ENCODE results near the gene BROX. TPM values are rescaled to one million over a fixed set of nuclear protein-coding genes. Genes with fewer than 3 reads are reported as not detected.
"Not testable (repeated sequence)": the region's sequence is repeated elsewhere in the genome, so short reads cannot be mapped to it uniquely, and the experiment has no call there.

Gene BROX
- total RNA-seq, 1 donor from 2014 or later = 34.5 TPM

DNA sequence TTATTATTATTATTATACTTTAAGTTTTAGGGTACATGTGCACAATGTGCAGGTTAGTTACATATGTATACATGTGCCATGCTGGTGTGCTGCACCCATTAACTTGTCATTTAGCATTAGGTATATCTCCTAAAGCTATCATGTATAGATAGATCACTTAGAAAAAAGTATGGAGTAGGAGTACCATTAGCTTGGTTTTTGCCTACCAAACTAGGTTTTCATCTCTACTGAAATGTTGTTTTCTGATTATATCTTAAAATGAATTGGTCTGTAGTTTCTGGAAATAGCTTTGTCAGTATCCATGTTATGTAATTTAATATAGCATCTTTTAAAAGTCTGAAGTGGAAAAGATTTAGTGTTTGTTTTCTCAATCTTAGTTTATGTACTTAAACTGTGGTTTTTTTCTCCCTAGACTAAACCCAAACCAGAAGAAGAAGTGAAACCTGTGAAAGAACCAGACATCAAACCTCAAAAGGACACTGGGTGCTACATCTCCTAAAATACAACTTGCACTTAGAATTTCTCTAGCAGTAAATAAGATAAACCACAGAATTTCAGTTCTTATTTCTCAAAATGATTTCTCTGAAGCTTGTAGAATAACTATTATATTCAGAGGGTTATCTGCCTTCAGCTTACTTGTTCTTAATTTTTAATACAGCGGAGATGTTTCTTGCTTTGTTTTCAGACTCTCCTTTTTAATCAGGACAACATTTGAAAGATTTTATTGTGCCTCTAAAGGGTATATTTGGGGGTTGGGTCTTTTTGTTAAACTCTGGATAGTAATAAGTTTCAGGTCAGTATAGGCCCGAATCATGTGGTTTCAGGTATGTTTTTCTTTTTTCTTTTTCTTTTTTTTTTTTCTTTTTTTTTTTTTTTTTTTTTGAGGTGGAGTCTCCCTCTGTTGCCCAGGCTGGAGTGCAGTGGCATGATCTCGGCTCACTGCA, 20.1 kb downstream of the BROX start:
- DNase-seq (ENCODE audit: low read depth in 2 of 2) = no peak

DNA sequence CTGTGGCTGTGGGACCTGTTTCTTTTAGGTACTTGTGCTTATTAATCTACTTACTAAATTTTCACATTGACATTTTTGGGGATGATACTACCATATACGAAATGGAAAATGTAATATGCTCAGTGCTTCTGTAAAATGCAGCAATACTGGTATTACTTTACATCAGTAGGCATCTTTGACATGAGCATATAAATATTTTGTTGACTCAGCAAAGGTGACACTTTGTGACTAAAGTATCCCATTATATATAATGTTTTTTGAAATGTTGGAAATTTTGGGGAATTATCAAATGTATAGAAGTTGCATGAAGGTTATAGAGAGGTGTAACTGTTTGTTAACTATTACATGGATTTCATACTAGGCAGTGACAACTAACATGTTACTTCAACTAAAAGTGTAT, 22.4 kb downstream of the BROX start:
- no peak for DNase-seq (ENCODE audit: low read depth in 2 of 2)

DNA sequence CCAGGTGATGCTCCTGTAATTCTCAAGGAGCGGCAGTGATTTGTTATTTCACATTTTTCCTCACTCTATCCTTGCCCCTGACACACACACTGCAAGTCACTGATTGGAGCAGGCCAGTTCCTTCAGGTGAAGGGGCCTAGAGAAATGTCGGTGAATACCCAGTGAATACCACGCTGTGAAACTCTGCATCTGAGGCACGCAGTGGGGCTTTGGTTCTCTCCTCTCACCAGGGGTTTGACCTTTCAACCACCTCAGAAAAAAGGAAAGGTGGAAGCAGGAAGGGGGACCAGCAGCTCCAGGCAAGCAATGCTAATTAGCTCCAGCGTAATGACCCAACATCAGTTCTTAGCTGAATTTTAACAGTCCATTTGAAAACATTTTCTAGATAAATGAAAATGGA, 24.1 kb downstream of the BROX start:
- no peak for DNase-seq (ENCODE audit: low read depth in 2 of 2)

GRCh38 chr1:222736972-222737371, 24.6 kb downstream of the BROX start, which contains the start of gene FAM177B:
Gene FAM177B (plus strand): TSS chr1:222737202. CDS start chr1:222746546, 9,344 bp downstream.
- DNase-seq (ENCODE audit: low read depth in 2 of 2) = no peak

- no peak for DNase-seq (ENCODE audit: low read depth in 2 of 2)
Observed at GRCh38 chr1:222739465-222739864, 27.1 kb downstream of the BROX start.

DNA sequence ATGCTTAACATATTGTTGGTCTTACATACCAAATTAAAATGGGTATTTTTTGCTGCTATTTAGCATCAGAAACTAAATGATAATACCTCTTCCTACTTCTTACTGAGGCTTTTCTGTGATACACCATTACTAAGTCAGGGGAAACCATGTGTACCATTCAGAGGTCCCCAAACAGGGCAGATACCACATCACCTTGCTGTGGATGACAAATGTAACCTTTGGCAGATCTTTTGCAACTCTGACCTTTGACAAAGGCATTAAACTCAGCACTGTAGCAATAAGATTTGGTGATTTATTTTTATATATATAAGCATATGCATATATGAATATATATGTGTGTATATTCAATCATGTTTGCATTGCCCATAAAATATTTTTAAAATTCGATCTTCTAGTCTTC, 27.6 kb downstream of the BROX start:
- no peak for DNase-seq (ENCODE audit: low read depth in 2 of 2)

DNA sequence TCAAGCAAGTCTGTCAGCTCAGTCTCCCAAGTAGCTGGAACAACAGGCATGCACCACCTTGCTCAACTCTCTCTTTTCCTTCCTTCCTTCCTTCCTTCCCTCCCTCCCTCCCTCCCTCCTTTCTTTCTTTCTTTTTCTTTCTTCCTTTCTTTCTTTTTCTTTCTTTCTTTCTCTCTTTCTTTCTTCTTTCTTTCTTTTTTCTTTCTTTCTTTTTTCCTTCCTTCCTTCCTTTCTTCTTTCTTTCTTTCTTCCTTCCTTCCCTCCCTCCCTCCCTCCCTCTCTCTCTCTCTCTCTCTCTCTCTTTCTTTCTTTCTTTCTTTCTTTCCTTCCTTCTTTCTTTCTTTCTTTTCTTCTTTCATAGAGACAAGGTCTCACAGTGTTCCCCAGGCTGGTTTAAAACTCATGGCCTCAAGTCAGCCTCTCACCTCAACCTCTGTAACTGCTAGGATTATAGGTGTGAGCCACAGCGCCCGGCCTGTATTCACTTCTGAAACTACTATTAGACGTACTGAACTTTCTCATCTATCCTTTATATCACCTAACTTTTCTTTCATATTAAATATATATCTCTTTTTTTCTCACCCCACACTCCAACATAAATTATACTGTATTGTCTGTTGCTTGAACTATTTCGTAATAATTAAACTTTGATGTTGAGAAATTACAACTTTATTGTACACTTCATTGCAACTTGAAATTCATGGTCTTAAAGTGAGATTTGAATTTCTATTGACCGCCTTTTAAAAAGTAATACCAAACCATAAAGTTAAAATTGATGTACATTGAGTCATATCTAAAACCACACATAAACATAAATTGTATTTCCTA, 29.5 kb downstream of the BROX start:
- not testable (repeated sequence) for DNase-seq (ENCODE audit: low read depth in 2 of 2)

GRCh38 chr1:222749927-222750326, 37.6 kb downstream of the BROX start:
- no peak for DNase-seq (ENCODE audit: low read depth in 2 of 2)

GRCh38 chr1:222750651-222751050, 38.3 kb downstream of the BROX start:
- no peak for DNase-seq (ENCODE audit: low read depth in 2 of 2)

DNA sequence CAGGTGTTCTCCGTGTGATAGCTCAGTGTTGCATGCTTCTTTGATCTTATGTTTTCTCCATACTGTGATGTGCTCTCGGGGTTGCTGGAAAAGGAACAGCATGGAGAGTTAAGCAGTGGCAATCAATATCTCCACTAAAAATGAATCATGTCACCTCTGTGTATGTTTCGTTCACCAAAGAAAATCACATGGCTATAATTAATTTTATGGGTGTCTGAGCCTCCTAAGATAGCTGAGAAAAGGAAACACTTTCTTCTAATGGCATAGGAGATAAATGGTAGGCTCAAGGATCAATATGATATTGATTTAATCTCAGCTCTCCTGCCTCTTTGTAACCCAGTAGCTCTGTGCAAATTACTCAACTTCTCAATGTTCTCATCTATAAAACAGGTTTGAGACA, 38.9 kb downstream of the BROX start:
- no peak for DNase-seq (ENCODE audit: low read depth in 2 of 2)

GRCh38 chr1:222754366-222755139, 42.2 kb downstream of the BROX start:
- DNase-seq (ENCODE audit: low read depth in 2 of 2) = peak in 1 of 2 donors; percentile 14

DNA sequence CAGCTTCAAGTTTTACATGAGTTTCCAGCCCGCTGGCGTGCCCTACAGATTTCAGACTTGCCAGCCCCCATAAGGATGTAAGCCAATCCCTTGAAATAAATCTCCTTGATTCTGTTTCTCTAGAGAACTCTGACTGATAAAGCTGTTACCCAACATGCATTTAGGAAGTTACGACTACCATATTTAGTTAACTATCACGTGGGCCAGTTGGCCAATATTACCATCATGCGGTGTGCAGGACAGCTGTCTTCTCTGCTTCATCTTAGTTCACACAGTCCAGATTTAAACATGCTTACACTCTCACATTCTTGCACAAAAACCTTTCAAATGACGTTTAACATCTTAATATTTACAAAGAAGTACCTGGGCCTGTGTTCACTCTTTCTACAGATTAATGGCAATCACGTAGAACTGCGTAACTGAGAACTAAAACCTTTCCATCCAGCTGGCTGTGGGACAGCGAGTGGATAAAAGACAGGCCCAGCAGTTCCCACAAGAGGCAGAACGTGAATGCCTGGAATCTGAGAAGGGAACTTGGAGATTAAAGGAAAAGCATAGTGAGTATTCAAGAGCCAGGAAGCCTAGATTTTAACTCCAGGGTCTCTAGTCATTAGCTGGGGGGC, 45.4 kb downstream of the BROX start:
- no peak for DNase-seq (ENCODE audit: low read depth in 2 of 2)

- no peak for DNase-seq (ENCODE audit: low read depth in 2 of 2)
Observed at GRCh38 chr1:222759451-222760035, 47.2 kb downstream of the BROX start.

- DNase-seq (ENCODE audit: low read depth in 2 of 2) = no peak
Observed at GRCh38 chr1:222761083-222761482, 48.7 kb downstream of the BROX start.

DNA sequence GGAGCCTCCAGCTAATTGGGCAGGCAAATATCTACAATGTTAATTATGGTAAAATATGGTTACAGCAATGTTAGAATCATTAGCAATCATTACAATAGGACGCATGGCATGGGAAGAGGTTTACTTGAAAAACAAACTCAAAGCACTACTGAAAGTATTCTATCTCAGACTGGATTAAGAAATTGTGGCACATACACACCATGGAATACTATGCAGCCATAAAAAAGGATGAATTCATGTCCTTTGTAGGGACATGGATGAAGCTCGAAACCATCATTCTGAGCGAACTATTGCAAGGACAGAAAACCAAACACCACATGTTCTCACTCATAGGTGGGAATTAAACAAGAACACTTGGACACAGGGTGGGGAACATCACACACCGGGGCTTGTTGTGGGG, 49.8 kb downstream of the BROX start:
- DNase-seq (ENCODE audit: low read depth in 2 of 2) = not testable (repeated sequence)

DNA sequence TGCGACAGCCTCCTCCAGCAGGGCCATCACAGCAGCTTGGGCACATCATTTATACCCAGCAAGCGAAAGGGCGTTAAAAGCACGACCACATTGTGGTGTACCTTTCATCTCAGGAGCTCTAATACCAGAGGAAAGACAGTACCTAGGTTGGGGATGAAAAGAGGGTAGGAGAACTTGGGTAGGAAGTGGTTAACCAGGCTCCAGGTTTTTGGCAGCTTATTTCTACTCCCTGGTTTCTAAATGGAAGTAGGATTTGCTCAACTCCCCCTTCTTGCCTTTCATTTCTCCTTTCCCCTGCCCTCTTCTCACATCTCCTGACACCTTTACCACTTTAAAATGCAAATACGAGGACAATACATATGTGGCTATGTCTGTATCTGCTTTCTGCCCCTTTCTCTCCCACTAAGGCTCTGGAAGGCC, 54.8 kb downstream of the BROX start:
- no peak for DNase-seq (ENCODE audit: low read depth in 2 of 2)

GRCh38 chr1:222768592-222768991, 56.2 kb downstream of the BROX start:
- DNase-seq (ENCODE audit: low read depth in 2 of 2) = no peak

DNA sequence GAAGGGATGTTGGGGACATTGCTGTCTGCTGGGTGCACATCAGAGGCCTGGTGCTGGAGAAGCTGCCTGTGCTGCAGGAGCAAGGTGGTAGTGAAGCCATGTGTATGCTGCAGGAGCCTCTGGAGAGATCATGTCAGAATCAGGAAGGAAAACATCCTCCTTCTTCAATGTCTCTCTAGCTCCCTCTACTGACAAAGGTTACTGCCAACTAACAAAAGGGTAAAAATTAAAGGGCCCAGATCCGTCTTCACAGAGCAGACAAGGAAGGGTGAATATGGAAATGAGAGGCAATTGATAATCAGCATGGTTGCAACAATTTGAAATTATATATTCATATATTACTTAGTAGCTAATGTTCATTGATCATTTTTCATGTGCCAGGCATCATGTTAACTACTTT, 56.8 kb downstream of the BROX start:
- no peak for DNase-seq (ENCODE audit: low read depth in 2 of 2)

- DNase-seq (ENCODE audit: low read depth in 2 of 2) = no peak
Observed at GRCh38 chr1:222769971-222770620, 57.7 kb downstream of the BROX start.

DNA sequence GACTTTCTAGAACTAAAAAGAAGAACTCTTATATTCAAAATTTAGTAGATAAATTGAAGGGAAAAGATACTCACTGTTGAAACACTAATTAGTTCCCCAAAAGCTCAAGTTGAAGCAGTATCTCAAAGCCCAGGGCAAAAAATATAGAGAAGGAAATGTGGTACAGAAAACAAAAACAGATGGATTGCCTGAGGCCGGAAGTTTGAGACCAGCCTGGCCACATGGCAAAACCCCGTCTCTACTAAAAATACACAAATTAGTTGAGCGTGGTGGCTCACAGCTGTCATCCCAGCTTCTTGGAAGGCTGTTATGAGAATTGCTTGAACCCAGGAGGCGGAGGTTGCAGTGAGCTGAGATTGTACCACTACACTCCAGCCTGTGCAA, 60.6 kb downstream of the BROX start:
- no peak for DNase-seq (ENCODE audit: low read depth in 2 of 2)

All from lung microvascular endothelial cell (primary cell).